Measurements from ENCODE around the gene KHDRBS1.
A peak's percentile ranks its signal among the peaks of the same experiment; 100 is the strongest.

KHDRBS1 gene

GRCh38 chr1:32051706-32052105 lies 38.0 kb downstream of the KHDRBS1 start:
- Histone ChIP-seq H3K9me3 (ENCODE audit: control insufficient read depth, insufficient read depth, low read depth, low read length) (no peaks in the 10 kb centered on the region), H3K4me1 (ENCODE audit: control insufficient read depth, insufficient read depth, low read length) (no peaks in the 10 kb centered on the region), H3K27ac (ENCODE audit: extremely low read depth, low read depth, low read length) (peak overlapping the region; percentile 47; the same call in 1 of the 2 replicates), H3K4me3 (ENCODE audit: low read depth, low read length) (no peak overlapping the region), H3K36me3 (ENCODE audit: control insufficient read depth in 2 of 2, insufficient read depth in 1 of 2, low read length in 2 of 2) (peaks cover 57 to 70% of the 10 kb centered on the region in 2 experiments)
- TF ChIP-seq INSM2 (tag by site-specific recombination; IDR thresholded peaks at IDR 0.05) (no peak), ZSCAN23 (tag by site-specific recombination; IDR thresholded peaks at IDR 0.05) (no peak), ZBTB8A (tag by site-specific recombination; IDR thresholded peaks at IDR 0.05) (no peak), ZNF692 (tag by site-specific recombination; IDR thresholded peaks at IDR 0.05) (no peak), ZNF837 (tag by site-specific recombination; IDR thresholded peaks at IDR 0.05) (no peak), ZNF239 (tag by site-specific recombination; IDR thresholded peaks at IDR 0.05) (no peak), ZSCAN5A (tag by site-specific recombination; IDR thresholded peaks at IDR 0.05) (no peak), ZBTB49 (tag by site-specific recombination; IDR thresholded peaks at IDR 0.05; ENCODE audit: low read depth) (no peak), ZSCAN30 (tag by site-specific recombination; IDR thresholded peaks at IDR 0.05) (no peak), GLI2 (tag by site-specific recombination; IDR thresholded peaks at IDR 0.05; ENCODE audit: borderline replicate concordance, low read depth) (no peak), SP7 (tag by site-specific recombination; IDR thresholded peaks at IDR 0.05) (no peak), KLF16 (tag by site-specific recombination; IDR thresholded peaks at IDR 0.05) (no peak)
- ChIA-PET POLR2A (no interaction called here), CTCF (interaction anchor here (0.6 to 1.4 kb wide), 5 partner anchors 11 to 94 kb away, joined by 3 to 6 read pairs (median 3); no protein-coding TSS in a partner anchor)

GRCh38 chr1:32052887-32053286 lies 39.2 kb downstream of the KHDRBS1 start:
- POLR2A ChIA-PET, result no interaction called here
- no peaks in the 10 kb centered on the region for H3K4me1 ChIP-seq (ENCODE audit: control insufficient read depth, insufficient read depth, low read length)
- no peaks in the 10 kb centered on the region for H3K9me3 ChIP-seq (ENCODE audit: control insufficient read depth, insufficient read depth, low read depth, low read length)
- H3K4me3 ChIP-seq (ENCODE audit: low read depth, low read length), result no peak overlapping the region
- H3K36me3 ChIP-seq (ENCODE audit: control insufficient read depth in 2 of 2, insufficient read depth in 1 of 2, low read length in 2 of 2), result peaks cover 57 to 77% of the 10 kb centered on the region in 2 experiments
- H3K27ac ChIP-seq (ENCODE audit: extremely low read depth, low read depth, low read length), result no peak overlapping the region
- CTCF ChIA-PET, result interaction anchor here (0.9 to 1.4 kb wide), 3 partner anchors 10 to 16 kb away, joined by 3 to 4 read pairs (median 3); no protein-coding TSS in a partner anchor
- TF ChIP-seq SP3 (tag by site-specific recombination; IDR thresholded peaks at IDR 0.05) (no peak), HOXD13 (CRISPR knock-in tag; IDR thresholded peaks at IDR 0.05; ENCODE audit: borderline replicate concordance) (no peak), BCL11B (tag by site-specific recombination; IDR thresholded peaks at IDR 0.05; ENCODE audit: low read depth) (no peak), ZBTB10 (tag by site-specific recombination; IDR thresholded peaks at IDR 0.05) (no peak), ZSCAN16 (tag by site-specific recombination; IDR thresholded peaks at IDR 0.05) (no peak), BCL6B (tag by site-specific recombination; IDR thresholded peaks at IDR 0.05) (no peak), ZNF112 (tag by site-specific recombination; IDR thresholded peaks at IDR 0.05) (no peak), ZNF776 (tag by site-specific recombination; IDR thresholded peaks at IDR 0.05; ENCODE audit: borderline replicate concordance) (no peak), ZNF654 (tag by site-specific recombination; IDR thresholded peaks at IDR 0.05; ENCODE audit: low read depth) (no peak), ZNF140 (tag by site-specific recombination; IDR thresholded peaks at IDR 0.05) (no peak), ZNF211 (tag by site-specific recombination; IDR thresholded peaks at IDR 0.05; ENCODE audit: low read depth) (no peak), GLIS1 (tag by site-specific recombination; IDR thresholded peaks at IDR 0.05) (no peak), ZNF76 (tag by site-specific recombination; IDR thresholded peaks at IDR 0.05; ENCODE audit: borderline replicate concordance, low read depth) (no peak)
